Globus pallidus (tissue), 1 donor: ENCODE data around the gene MGRN1.
A peak's percentile ranks its signal among the peaks of the same experiment; 100 is the strongest.

ENCODE experiments used
- DNase-seq: peaks from one replicate; pipeline ENCODE4 v3.0.0-alpha.2; 2015; ENCODE audit warnings: low spot score

MGRN1 gene

DNA sequence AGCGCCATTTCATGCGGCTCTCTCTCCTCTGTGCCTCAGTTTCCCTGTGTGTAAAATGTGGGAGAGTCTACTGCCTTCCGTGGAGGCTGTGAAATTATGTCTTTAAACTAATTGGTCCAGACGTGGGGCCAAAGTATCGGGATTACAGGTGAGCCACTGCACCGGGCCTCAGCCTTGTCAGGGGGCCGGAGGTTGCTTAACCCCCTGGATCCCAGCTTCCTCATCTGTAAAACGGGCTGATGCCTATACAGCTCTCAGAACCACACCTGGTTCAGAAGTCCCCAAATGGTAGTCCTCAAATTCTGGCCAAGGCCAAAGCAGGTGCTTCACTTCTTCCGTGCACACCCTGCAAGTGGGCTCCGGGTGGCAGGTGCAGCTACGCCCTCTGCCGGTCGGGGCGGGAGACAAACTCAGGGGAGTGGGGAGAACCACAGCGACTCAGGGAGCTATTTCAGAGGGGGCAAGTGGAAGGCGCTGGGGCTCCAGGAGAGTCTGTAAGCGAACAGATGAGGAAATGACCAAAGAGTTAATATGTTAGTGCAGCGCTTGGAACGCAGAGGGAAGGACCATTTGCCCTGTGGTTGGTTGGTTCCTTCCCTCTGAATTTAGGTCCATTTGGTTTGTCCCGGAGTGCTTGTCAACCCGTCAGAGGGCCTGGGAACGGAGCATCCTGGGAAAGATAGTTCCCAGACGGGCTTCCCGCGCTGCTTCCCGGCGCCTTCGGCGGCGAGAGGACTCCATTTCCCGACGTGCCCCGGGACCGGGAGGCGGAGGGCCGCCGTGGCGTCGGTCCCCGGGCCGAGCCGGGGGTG, at the start of gene MGRN1:
TSS of gene MGRN1 (plus strand) at position 812 of the 812 bp plus-strand sequence. CDS start 135 bp downstream, outside the sequence.
- peak; percentile 97 for DNase-seq

DNA sequence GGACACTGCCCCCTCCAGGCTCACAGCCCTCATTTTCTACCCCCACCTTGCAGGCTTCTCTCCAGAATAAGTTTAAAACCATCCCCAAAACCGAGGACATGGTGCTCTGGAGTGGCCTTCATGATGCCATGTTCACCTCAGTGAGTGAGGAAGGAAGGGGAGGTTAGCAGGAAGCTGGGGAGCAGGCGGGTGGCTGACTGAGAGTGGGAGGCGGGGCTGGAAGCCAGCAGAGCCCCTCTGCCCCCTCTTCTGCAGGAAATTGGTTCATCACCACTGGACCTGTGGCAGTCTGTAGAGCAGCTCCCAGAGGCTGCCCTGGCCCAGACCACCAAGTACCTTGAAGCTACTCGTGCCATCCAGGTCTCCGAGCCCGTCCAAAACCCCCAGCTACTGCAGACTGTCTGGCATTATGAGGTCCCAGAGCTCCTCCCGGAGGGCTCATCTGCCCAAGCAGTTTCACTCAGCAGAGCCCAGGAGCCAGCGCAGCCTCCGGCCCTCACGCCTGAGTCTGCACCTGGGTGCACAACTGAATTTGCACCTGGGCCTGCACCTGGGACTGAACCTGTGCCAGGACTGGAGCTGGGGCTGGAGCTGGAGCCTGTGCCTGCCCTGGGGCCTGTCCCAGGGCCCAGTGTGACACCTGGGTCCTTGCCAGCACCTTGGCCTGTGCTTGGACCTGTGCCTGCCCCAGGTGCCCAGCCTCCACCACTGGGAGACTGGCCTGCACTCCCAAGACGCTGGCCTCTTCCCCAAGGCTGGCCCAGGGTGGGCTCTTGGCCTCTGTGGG, 49.5 kb upstream of the MGRN1 start:
- DNase-seq: no peak

DNA sequence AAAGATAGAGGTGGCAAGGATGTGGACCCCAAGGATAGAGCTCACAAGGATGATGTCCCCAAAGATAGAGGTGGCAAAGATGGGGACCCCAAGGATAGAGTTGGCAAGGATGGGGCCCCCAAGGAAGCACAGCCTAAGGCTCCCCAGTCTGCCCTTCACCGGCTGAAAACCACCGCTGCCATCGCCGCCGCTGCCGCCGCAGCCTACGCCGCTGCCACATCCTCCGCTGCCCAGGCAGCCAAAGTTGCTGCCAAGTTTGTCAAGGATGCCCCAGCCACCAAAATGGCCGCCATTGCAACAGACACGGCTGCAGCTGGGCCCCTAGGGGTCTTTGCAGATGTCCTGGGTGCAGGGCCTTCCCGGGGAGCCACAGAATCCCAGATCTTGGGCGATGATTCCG, 48.6 kb upstream of the MGRN1 start:
- DNase-seq: no peak

GRCh38 chr16:4578961-4579530, 45.6 kb upstream of the MGRN1 start:
- DNase-seq: no peak

DNA sequence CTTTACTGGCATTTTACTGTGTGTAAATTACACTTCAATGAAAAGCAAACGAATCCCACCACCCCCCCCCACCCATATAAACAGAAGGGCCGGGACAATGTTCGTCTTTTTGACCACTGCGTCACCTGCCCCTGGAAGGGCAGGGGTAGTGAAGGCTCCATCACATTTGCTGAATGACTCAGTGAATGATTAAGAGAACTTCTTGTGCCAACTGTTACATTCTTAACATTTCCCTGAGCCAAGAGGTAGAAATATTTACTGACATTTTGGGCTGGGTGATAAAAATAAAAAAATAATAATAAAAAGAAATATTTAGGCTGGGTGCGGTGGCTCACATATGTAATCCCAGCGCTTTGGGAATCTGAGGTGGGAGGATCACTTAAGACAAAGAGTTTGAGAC, 44.4 kb upstream of the MGRN1 start:
- DNase-seq: no peak

DNA sequence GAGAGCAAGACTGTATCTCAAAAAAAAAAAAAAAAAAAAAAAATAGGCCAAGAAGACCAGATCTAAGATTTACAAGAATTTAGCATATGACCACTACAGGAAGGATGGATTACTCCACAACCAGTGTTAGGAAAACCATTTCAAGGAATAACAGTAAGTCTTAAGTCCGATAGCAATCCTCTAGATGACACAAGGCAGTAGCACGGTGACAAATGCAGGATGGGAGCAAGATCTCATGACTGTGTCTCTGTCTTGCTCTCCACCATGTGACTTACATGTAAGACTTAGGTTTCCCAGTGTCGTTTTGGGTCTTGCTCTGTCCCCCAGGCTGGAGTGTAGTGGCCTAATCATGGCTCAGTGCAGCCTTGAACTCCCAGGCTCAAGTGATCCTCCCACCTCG, 40.7 kb upstream of the MGRN1 start:
- DNase-seq: no peak

DNA sequence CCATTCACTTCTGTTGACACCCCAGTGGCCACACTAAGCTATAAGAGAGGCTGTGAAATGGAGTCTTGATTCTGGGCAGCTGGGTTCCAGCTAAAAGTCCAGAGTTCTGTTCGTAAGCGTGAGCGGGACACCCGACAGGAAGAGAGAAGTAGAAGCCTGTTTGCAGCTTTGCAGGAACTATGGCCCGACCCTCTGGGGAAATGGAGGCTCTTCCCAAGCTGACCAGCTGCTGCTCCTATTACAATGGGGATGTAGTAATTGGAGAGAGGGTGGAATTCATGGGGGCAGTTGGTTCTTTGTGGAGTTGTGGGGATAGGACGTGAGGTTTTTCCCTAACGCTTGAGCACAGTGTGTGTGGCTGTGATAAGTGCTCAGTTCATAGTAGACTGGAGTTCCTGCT, 38.3 kb upstream of the MGRN1 start:
- DNase-seq: no peak

DNA sequence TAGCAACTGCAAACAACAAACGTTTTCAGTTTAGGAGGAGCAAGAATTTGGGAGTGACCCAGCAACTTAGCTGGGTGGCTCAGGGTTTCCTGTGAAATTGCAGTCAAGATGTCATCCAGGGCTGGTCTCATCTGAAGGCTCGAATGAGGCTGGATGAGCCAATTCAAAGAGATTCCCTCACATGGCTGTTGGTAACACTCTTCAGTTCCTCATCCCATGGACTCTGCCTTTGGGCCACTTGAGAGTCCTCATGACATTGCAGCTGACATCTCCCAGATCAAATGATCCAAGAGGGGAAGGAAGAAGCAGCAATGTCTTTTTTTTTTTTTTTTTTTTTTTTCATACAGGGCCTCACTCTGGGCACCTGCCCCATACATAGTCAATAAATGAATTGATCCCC, 36.2 kb upstream of the MGRN1 start:
- no peak for DNase-seq

- DNase-seq: no peak
These were observed 35.7 kb upstream of the MGRN1 start for GRCh38 chr16:4588961-4589360.

DNA sequence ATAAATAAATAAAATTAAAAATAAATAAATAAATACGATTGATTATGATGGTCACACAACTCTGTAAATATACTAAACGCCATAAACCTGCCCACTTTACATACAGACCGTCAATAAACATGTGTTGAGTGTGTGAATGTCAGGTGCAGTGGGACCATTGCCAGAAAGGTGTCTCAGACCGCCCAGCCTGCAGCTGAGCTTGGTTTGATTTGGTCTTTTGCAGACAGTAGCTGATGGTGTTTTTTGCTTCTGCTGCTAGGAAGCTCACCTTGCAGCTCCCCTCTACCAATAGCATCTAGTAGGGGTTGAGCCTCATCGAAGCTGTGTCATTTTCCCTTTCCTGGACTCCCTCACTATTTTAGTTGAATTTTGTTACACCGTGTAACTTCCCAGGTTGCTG, 33.4 kb upstream of the MGRN1 start:
- no peak for DNase-seq

DNA sequence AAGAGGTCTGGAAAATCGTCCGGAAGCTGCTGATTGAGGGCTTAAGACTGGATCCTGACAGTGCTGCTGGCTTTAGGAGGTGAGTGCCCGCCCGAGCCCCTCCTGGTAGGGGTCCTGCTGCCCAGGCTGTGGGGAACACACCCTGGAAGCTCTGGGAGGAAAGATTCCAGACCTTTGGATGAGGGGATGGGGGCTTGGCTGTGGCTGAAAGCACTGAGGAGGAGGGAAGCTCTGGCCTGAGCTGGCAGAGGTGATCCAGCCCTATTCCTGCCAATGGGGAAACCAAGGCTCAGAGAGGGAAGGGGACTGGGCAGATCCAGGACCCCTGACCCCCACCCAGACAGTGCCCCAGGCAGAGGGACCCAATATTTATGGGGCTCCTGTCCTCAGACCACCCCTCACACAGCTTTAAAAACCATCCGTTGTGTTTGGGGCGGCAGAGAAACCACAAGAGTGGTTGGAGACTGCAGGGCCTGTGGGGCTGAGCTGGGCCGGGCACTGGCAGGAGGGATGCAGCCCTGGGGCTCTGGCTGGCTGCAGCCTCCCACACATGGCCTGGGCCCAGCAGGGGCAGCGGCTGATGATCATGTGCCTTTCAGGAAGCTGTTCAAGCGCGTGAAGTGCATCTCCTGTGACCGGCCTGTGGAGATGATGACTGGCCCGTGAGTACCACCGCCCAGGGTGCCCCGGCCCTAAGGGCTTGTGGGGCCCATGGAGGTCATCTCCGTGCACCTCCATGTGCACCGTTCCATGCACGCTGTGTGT, 32.7 kb upstream of the MGRN1 start:
- DNase-seq: no peak

GRCh38 chr16:4593086-4593485, 31.5 kb upstream of the MGRN1 start:
- DNase-seq: no peak

DNA sequence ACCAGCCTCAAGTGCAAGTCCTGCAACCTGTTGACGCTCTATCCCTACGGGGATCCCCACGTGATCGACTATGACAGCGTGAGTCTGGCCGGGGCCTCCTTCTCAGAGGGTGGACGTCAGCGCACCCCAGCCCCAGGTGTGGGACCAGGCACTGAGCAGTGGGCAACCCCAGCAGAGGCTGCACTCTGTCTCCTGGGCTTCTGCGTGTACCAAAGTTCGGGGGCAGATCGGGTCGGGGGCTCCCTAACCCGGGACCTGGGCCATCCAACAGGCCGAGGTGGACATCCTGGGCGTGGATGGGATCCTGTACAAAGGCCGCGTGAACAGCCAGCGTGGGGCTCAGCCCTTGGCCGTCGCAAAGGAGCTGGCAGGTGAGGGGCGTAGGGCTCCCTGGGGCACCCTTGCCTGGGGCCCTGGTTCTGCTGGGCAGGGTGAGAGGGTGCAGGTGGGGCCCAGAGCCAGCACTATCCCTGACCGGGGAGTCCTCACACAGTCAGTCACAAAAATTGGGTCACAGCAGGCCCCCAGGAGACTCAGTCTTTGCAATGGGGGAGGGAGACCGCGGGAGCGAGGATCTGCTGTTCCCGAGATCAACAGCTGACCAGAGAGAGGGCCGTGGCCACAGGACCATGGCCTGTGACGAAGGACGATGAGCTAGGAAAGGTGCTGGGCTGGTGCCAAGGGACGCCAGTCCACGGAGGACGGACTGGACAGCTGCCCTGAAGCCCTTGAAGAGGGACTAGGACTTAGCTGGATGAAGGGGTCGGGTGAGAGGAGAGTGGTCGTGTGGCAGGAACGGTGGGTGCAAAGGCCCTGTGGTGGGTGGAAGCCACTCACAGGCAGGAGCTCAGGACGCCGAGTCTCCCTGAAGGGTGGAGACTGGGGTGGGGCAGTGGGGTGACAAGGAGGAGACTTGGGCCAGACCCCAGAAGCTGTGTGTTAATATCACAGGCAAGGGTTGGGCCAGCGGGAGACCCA, 29.9 kb upstream of the MGRN1 start:
- no peak for DNase-seq

DNA sequence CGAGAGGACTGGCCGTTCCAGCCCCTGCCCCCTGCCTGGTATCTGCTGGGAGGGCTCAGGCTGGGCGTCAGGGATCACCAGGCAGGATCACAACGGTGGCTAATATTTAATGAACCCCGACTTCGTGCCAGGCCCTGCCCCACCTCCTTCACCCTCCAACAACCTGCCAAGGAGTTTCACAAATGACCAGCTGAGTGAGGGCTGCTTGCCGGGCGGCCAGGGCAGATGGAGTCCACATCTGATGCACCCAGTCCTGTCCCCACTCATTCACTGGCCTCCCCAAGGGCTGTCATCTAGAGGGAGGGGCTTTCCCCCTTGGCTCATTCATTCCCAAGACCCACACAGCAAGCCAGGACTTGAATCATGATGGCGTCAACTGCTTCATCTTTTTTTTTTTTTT, 27.5 kb upstream of the MGRN1 start:
- peak; percentile 20 for DNase-seq

DNA sequence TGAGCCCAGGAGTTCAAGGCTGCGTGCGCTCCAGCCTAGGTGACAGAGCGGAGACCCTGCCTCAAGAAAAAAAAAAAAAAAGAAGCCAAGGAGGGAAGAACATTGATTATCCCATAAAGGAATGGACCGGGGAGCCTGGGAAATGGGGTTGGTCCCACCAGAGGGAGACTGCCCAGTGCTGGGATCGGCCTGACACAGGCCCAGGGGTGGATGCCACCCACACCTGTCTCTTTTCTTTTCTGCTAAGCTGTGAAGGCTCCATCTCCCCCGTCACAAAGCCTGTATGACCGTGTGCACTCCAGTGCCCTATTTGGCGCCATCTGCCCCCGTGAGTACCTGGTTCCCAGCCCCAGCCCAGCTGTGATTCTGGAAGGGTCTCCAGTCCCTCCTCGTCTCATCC, 25.6 kb upstream of the MGRN1 start:
- DNase-seq: no peak

- no peak for DNase-seq
These were observed 25.1 kb upstream of the MGRN1 start for GRCh38 chr16:4599545-4599944.

DNA sequence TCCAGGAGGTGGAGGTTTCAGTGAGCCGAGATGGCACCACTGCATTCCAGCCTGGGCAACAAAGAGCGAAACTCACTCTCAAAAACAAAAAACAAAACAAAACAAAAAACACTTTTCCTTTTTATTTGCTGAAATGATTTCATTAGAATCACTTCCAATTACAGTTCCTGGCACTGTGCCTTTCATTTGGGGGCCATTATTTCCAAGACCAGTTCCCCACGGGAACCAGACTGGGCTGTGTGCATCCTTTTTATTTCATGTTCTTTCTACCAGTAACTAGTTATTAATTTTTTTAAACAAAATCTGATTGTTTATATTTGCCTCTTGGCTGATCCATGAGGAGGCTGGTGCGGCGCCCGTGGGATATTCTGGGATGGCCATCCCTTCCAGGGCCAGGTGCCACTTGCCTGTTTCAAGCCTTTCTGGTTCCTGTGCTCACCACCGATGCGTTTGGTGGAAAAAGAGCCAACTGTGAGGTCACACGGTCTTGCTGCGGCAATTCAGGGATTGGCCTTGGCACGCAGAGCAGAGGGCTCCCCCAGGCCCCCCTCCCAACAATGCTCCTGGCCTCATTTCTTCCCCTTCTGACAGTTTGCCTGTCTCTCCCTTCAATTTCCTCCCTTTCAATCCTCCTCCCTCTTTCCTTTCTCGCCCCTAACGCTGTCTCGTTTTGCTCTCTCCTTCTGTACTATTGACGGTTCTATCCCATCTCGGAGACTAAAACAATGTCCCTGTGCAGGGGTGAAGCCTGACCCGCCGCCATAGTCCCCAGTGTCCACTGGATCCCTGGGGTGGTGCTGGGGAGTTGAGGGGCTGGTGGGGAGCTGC, 23.4 kb upstream of the MGRN1 start:
- DNase-seq: peak; percentile 57

DNA sequence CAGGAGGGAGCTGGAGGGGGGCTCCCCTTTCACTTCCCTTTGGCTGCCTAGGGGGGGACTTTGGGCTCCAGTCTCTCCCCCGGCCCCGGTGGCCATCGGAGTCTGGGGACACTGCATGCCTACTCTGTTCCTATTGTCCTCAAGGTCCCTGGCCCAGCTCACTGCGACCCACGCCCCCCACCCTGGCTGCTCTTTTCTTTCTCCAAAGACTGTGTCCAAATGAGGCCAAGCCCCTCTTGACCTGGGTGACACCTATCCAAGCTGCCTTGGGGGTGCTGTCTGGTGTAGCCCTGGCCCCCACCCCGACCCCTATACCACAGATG, 22.8 kb upstream of the MGRN1 start:
- no peak for DNase-seq

DNA sequence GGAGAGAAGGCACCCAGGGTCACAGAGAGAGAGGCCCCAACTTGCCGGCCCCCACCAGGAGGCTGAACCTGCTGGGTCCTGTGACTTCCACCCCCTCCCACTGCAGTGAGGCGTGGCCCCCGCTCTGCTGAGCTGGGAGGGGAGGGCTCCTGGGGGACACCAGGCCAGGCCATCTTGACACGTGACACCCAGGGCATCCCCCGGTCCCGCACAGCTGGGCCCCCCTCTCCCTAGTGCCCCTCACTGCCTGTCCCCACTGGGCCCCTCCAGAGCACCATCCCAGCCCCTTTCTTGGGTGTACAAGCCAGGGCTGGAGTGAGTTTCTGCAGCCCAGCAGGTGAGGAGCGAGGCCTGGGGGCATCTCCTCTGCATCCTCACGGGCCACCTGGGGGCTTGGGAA, 22.3 kb upstream of the MGRN1 start:
- no peak for DNase-seq

GRCh38 chr16:4603624-4604170, 20.9 kb upstream of the MGRN1 start:
- no peak for DNase-seq
